Smooth muscle cell (in vitro differentiated cells): ENCODE results near the gene FBXL14. TPM values are rescaled to one million over a fixed set of nuclear protein-coding genes. Genes with fewer than 3 reads are reported as not detected.

Source experiments
- DNase-seq: peaks from one replicate; lab custom pipeline; 2025; ENCODE audit not compliant: unreplicated experiment; lab: John Stamatoyannopoulos, UW
- H2AFZ ChIP-seq: fragments of 200-600 bp; sonication (generic); 2 replicates; pipeline ENCODE4 v1.6.0; 2016; ENCODE audit warnings: antibody characterized with exemption, low read depth, mild to moderate bottlenecking
- H3F3A ChIP-seq: fragments of 200-600 bp; sonication (generic); 2 replicates; pipeline ENCODE4 v1.6.0; 2017; ENCODE audit warnings: antibody characterized with exemption, low read depth
- H3K27ac ChIP-seq: fragments of 200-600 bp; sonication (generic); 2 replicates; pipeline ENCODE4 v1.5.1; 2016; ENCODE audit warnings: low read depth, mild to moderate bottlenecking
- H3K27me3 ChIP-seq: fragments of 200-600 bp; sonication (generic); 2 replicates; pipeline ENCODE4 v1.6.1; 2016; ENCODE audit warnings: low read depth, mild to moderate bottlenecking
- H3K36me3 ChIP-seq: fragments of 200-600 bp; sonication (generic); 2 replicates; pipeline ENCODE4 v1.5.1; 2016; ENCODE audit warnings: low read depth
- H3K4me1 ChIP-seq: fragments of 200-600 bp; sonication (generic); 2 replicates; pipeline ENCODE4 v1.5.1; 2016; ENCODE audit warnings: low read depth
- H3K4me2 ChIP-seq: fragments of 200-600 bp; sonication (generic); 2 replicates; pipeline ENCODE4 v1.6.0; 2016; ENCODE audit warnings: mild to moderate bottlenecking
- H3K4me3 ChIP-seq: fragments of 200-600 bp; sonication (generic); 2 replicates; pipeline ENCODE4 v1.5.1; 2016; ENCODE audit warnings: mild to moderate bottlenecking
- H3K79me2 ChIP-seq: fragments of 200-600 bp; sonication (generic); 2 replicates; pipeline ENCODE4 v1.6.0; 2016; ENCODE audit warnings: low read depth, mild to moderate bottlenecking
- H3K9ac ChIP-seq: fragments of 200-600 bp; sonication (generic); 2 replicates; pipeline ENCODE4 v1.6.0; 2016; ENCODE audit warnings: low read depth
- H3K9me3 ChIP-seq: fragments of 200-600 bp; sonication (generic); replicated peaks from 2 replicates; pipeline ENCODE4 v1.5.1; 2016; ENCODE audit warnings: low read depth
- H4K20me1 ChIP-seq: fragments of 200-600 bp; sonication (generic); 2 replicates; pipeline ENCODE4 v1.6.0; 2016; ENCODE audit warnings: low read depth
- WGBS: methylation state at CpG from one replicate; pipeline ENCODE4 v1.1.7; 2016; ENCODE audit warnings: low lambda C conversion rate; 5-methylcytosine and 5-hydroxymethylcytosine counted together
- polyA plus RNA-seq: library from polyadenylated mRNA; unstranded; fragments of >200 nt; fragmentation: Nextera tagmentation; extraction: Ambion mirVana; gene quantifications from 2 replicates; pipeline ENCODE4 v1.2.1, GENCODE V29; 2016
- total RNA-seq: library from RNA; depleted of rRNA; stranded (reverse); fragments of >200 nt; gene quantifications from 2 replicates; pipeline ENCODE4 v1.2.3, GENCODE V29; 2014
- TF ChIP-seq, protein P1 (sequence below): fragments of 200-600 bp; sonication (generic); IDR thresholded peaks from 2 replicates; pipeline ENCODE4 v1.5.1; 2017; ENCODE audit warnings: borderline replicate concordance, mild to moderate bottlenecking, antibody characterized with exemption; ENCODE audit not compliant: insufficient read depth, poor library complexity, severe bottlenecking

FBXL14 gene
- total and polyA plus RNA-seq, 2 experiments from 2014 or later = 5.0 to 9.3 TPM

GRCh38 chr12:1530592-1531152 lies 63.7 kb downstream of the FBXL14 start:
- no peaks in the 10 kb centered on the region for H3K9me3 ChIP-seq
- H3K27me3 ChIP-seq = peaks cover 40% of the 10 kb centered on the region
- peak overlapping the region; percentile 87 for H3K4me2 ChIP-seq
- H3K4me3 ChIP-seq = peak overlapping the region; percentile 61
- TF ChIP-seq, protein P1, sequence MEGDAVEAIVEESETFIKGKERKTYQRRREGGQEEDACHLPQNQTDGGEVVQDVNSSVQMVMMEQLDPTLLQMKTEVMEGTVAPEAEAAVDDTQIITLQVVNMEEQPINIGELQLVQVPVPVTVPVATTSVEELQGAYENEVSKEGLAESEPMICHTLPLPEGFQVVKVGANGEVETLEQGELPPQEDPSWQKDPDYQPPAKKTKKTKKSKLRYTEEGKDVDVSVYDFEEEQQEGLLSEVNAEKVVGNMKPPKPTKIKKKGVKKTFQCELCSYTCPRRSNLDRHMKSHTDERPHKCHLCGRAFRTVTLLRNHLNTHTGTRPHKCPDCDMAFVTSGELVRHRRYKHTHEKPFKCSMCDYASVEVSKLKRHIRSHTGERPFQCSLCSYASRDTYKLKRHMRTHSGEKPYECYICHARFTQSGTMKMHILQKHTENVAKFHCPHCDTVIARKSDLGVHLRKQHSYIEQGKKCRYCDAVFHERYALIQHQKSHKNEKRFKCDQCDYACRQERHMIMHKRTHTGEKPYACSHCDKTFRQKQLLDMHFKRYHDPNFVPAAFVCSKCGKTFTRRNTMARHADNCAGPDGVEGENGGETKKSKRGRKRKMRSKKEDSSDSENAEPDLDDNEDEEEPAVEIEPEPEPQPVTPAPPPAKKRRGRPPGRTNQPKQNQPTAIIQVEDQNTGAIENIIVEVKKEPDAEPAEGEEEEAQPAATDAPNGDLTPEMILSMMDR = no peak
- H3K27ac ChIP-seq = no peak overlapping the region
- H3F3A ChIP-seq = no peaks in the 10 kb centered on the region
- H2AFZ ChIP-seq = no peak overlapping the region
- no peaks in the 10 kb centered on the region for H3K36me3 ChIP-seq
- peaks cover 10% of the 10 kb centered on the region for H3K4me1 ChIP-seq
- H3K9ac ChIP-seq = no peak overlapping the region
- H3K79me2 ChIP-seq = no peaks in the 10 kb centered on the region
- DNase-seq = no peak
- peaks cover 42% of the 10 kb centered on the region for H4K20me1 ChIP-seq
- 0% methylated on average over 10 of the region's 99 CpGs for WGBS

DNA sequence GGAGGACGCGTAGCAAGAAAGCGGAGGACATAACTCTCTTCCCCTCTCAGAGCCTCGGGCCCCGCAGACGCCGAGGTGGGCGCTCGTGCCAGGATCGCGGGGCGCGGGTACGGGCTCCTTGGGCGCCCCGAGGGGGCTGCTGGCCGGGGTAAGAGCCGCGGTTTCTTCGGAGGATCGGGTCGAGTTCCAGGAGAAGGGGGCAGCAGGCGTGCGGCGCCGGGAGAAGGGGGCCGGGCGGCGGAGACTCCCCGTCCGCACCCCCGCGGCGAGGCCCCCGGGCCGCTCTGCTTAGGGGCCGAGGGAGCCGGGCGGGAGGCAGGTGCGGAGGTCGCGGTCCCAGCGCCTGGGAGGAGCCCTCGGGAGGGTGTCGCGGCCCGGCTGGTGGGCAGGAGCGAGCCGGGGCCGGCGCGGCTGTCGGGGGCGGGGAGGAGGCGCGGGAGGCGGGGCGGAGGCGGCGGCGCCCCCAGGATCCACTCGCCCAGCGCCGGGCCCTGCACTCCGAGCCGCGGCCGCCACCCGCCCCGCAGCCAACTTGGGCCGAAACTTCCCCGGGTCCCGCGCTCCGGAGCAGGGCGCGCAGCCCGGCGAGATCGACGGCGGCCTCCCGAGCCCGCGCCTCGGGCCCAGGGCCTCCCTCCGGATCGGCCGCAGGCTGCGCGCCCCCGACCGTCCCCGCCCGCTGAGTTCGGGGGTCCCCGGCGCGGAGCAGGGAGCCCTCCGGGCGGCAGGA lies 64.4 kb downstream of the FBXL14 start:
- no peaks in the 10 kb centered on the region for H3K79me2 ChIP-seq
- H3K4me1 ChIP-seq = peaks cover 10% of the 10 kb centered on the region
- no peaks in the 10 kb centered on the region for H3K9me3 ChIP-seq
- no peaks in the 10 kb centered on the region for H3F3A ChIP-seq
- H3K27ac ChIP-seq = no peak overlapping the region
- H3K9ac ChIP-seq = no peak overlapping the region
- peak overlapping the region; percentile 87 for H3K4me2 ChIP-seq
- TF ChIP-seq, protein P1 = no peak
- no peaks in the 10 kb centered on the region for H3K36me3 ChIP-seq
- no peak for DNase-seq
- H4K20me1 ChIP-seq = peaks cover 35% of the 10 kb centered on the region
- peaks cover 43% of the 10 kb centered on the region for H3K27me3 ChIP-seq
- H3K4me3 ChIP-seq = peak overlapping the region; percentile 56
- WGBS = 3% methylated on average over 42 of the region's 101 CpGs
- H2AFZ ChIP-seq = peak overlapping the region; percentile 58

GRCh38 chr12:1529228-1529861 lies 65.0 kb downstream of the FBXL14 start:
- H3K4me2 ChIP-seq = peak overlapping the region; percentile 87
- H3K36me3 ChIP-seq = no peaks in the 10 kb centered on the region
- WGBS = 57% methylated on average over 11 of the region's 11 CpGs
- peaks cover 28% of the 10 kb centered on the region for H4K20me1 ChIP-seq
- H3K79me2 ChIP-seq = no peaks in the 10 kb centered on the region
- no peak overlapping the region for H3K27ac ChIP-seq
- H3F3A ChIP-seq = no peaks in the 10 kb centered on the region
- H3K4me3 ChIP-seq = peak overlapping the region; percentile 56
- H3K9me3 ChIP-seq = no peaks in the 10 kb centered on the region
- no peak for DNase-seq
- H3K27me3 ChIP-seq = peaks cover 48% of the 10 kb centered on the region
- H2AFZ ChIP-seq = peak overlapping the region; percentile 58
- TF ChIP-seq, protein P1 = no peak
- H3K9ac ChIP-seq = no peak overlapping the region
- H3K4me1 ChIP-seq = peaks cover 10% of the 10 kb centered on the region
